GM21526 (cell line): ENCODE data around the gene TSNAXIP1.

Experiments
- ATAC-seq: cut with Tn5 transposase; IDR thresholded peaks from one replicate; pipeline ENCODE4 v1.9.1; 2021; ENCODE audit warnings: moderate library complexity; ENCODE audit not compliant: unreplicated experiment, low FRiP score

The TSNAXIP1 gene

DNA sequence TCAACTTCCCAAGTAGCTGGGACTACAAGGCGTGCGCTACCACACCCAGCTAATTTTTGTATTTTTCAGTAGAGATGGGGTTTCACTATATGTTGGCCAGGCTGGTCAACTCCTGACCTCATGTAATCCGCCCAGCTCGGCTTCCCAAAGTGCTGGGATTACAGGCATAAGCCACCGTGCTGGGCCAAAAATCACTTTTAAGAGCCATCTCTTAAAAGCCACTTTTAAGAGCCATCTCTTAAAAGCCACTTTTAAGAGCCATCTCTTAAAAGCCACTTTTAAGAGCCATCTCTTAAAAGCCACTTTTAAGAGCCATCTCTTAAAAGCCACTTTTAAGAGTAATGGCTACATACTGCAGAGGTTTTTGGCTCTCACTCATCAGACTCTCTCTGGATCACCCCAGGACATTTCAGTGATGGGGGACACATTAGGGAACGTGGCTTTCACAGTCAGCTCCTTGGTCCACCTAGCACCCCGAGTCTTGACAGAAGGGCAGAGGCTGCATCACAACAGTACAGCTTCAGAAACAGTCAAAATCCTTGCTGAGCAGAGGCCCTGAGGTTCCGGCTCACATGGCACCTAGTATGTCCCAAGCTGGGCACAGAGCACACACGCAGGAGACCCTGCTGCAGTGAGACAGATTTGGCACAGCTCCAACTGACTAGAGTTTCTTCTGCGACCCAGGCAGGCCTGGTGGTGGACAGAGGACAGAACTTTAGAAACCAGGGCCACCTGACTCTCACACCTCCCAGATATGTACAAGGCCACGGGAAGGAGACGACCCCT, 23.9 kb upstream of the TSNAXIP1 start:
- ATAC-seq, result no peak

- ATAC-seq, result no peak
Observed at GRCh38 chr16:67783353-67783725, 23.4 kb upstream of the TSNAXIP1 start.

DNA sequence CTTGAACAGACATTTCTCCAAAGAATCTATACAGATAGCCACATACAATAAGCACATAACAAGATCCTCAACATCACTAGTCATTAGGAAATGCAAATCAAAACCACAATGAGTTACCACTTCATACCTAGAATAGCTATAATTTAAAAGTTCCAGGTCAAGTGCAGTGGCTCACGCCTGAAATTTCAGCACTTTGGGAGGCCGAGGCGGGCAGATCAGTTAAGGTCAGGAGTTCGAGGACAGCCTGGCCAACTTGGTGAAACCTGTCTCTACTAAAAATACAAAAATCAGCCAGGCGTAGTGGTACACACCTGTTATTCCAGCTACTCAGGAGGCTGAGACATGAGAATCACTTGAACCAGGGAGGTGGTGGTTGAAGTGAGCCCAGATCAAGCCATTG, 20.2 kb upstream of the TSNAXIP1 start:
- ATAC-seq, result no peak

GRCh38 chr16:67790071-67790470, 16.6 kb upstream of the TSNAXIP1 start:
- ATAC-seq, result no peak

DNA sequence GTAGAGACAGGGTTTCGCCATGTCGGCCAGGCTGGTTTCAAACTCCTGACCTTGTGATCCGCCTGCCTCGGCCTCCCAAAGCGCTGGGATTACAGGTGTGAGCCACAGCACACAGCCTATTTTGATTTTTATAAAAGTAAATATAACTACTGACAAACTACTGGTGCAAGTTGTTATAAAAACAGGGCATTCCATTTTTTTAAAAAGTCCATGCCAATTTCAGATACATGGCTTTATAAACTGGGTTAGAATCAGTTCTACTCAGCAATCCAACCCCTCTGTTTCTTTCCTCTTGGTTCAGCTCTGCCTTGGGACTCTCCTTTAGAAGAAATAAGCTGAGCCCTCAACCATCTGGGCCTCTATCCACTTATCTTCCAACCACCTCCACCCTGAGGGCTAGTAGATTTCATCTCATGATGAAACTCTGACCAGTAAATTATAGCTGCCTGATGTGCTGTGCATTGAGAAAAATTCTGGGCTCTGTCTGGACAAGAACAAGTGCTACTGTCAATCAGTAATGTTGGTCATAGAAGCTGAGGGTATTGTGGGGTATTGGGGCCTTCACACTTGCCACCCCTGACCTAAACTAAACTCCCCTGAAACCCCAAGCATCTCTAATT, 10.5 kb upstream of the TSNAXIP1 start:
- ATAC-seq, result no peak

GRCh38 chr16:67800338-67800926, 6.3 kb upstream of the TSNAXIP1 start:
- ATAC-seq, result no peak

- no peak for ATAC-seq
Observed at GRCh38 chr16:67801241-67801640, 5.4 kb upstream of the TSNAXIP1 start.

DNA sequence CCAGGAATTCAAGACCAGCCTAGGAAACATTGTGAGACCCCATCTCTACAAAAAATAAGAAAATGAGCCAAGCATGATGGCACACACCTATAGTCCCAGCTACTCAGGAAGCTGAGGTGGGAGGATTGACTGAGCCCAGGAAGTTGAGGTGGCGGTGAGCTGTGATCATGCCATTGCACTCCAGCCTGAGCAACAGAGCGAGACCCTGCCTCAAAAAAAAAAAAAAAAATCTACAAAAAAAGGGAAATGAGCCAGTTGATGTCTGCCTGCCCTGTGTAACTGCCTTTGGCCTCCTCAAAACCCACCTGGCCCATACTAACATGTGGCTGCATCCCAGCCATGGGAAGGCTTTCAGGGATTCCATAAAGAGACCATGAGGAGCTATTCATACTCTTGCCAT, 4.8 kb upstream of the TSNAXIP1 start:
- no peak for ATAC-seq

DNA sequence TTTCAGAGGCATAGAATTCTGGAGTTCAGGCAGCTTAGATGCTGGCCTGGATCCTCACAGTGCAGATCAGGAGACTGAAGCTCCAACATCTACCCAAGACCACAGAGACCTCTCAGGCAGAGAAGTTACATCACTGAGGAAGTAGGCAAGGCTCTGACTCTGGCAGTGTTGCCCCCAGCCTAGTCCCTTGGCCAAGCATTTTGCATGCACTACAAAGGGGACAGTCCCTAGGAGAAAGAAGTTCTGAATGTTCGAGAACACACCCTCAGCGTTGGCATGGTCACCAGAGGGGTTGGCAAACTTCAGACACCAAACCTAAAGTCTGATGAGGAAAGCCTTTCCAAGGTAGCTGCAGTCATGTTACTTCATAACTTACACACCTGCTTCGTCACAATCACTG, 2.8 kb upstream of the TSNAXIP1 start:
- ATAC-seq, result no peak

DNA sequence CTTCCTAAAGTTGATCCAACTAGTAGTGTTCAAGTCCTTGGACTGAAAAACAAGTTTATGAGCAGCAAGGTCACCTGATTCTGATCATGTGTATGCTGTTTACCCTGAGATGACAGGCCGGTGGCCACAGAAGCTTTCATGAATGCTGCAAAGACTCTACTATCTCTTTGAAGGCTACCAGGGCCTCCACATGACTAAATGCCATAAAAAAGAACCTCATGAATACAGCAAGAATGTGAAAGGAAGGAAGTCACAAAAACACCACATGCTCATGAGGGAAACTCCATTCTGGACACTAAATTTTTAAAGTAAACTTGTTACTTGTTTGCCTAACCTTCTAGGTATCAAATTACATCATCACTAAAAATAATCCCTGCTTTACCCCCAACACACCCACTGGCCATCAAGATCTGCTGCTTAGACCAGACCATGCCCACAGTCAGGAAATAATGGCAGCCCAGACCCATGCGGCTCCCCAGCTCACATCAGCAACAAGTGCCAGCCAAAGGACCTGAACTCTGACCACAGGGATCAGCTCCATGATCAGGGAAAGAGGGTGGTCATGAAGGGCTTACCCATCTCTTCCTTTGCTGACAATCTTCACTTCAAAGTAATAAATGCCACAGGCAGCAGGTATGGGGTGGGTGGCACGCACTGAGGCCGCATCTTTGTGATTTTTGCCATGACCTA, 1.7 kb upstream of the TSNAXIP1 start:
- ATAC-seq, result no peak

DNA sequence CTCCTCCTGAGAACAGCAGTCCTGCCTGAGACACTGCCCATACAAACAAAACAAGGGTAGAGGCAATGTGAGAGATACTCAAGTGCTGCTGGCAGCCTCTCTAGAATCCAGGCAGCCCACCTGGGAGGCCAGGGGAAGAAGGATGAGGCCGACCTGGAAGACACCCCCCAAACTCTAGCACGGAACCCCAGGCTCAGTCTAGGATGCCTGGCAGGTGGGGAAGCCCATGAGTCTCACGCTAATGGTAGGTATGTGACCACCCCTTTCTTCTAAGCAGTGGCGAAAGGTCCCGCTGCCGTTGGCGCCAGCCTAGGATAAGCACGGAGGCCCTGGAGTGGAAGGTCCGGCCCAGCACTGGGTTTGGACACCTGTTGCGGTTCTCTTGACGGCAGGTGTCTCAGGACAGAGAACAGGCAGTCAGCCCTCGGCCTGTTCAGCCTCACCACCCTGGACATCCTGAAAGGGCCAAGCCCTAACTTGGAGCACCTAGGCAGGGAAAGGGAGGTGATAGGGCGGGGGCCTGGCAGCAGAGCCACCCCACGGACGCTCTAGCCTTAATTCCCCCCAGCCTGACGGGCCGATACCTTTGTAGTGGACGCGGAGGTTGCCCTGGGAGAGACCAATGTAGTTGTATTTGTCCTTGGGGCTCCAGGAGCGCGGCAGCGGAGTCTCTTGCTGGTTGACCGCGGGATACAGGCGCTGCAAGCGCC, 816 bp upstream of the TSNAXIP1 start:
- ATAC-seq, result peak; percentile 4

DNA sequence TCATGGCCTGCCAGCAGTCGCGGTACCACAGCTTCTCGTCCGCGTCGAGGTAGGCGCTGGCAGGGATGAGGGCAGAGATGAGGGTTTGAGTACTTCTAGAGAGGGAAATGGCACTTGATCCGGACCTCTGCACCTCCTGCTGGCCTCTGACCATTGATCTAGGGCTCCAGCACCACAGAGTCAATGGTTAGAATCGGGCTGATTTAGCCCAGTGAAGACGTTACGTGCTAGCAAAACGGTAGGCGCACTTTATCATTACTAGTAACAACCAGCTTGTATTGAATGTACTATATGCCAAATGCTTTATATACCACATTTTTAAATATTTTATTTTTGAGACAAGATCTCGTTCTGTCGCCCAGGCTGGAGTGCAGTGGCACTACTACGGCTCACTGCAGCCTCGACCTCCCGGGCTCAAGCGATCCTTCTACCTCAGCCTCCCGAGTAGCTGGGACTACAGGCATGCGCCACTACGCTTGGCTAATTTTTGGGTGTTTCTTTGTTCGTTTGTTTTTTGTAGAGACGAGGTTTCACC, 526 bp downstream of the TSNAXIP1 start:
- no peak for ATAC-seq

DNA sequence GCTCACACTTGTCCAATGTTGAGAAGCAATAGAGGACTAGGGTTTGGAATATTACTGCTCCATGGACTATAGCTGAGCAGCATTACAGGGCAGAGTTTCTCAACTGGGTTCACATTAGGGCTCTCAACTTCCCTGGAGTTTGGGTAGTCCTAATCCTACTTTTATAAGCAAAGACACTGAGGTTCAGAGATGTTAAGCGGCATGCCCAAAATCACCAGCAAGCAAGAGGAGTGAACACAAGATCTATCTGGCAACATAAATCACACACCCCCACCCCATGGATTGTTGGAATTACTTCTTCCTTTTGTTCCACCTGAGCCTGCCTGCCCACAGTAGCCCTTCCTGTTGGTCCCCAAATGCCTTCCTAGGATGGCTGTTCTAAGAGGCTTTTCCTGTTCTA, 5.2 kb downstream of the TSNAXIP1 start:
- ATAC-seq, result no peak

DNA sequence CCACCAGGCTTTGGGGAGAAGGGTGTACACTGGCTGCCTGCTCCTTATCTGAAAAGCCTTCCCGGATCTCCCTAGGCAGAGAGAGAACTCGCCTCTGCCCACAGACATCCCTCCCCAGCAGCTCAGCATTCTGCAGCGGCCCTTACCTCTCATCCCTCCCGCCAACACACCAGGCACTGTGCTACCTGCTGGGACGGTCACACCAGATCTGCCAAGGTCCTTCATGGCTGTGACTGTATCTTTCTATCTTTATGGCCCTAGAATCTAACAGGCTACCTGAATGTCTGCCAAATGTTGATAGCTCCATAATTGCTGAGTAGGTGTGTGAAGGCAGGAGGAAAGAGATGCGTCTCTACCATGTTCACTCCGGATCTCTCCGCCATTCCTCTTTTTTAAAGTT, 7.9 kb downstream of the TSNAXIP1 start:
- no peak for ATAC-seq

DNA sequence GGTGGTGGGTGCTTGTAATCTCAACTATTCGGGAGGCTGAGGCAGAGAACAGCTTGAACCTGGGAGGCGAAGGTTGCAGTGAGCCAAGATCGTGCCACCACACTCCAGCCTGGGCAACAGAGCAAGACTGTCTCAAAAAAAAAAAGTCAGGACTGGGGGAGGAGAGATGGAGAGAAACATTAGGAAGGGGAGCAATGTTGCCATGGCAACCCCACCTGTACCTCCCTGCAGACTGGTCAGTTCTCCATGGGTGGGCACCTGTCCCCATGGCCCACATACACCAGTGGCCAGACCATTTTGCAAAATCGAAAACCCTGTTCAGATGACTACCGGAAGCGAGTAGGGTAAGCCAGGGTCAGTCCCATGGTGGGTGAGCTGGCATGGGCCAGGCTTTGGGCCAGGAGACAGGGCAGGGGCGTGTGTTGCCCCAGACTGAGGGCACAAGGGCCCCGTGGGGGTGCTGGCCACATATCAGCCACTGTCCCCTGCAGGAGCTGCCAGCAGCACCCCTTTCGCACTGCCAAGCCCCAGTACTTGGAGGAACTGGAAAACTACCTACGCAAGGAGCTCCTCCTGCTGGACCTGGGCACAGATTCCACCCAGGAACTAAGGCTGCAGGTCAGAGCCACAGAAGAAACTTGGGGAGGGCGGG, 14.0 kb downstream of the TSNAXIP1 start:
- ATAC-seq, result no peak

DNA sequence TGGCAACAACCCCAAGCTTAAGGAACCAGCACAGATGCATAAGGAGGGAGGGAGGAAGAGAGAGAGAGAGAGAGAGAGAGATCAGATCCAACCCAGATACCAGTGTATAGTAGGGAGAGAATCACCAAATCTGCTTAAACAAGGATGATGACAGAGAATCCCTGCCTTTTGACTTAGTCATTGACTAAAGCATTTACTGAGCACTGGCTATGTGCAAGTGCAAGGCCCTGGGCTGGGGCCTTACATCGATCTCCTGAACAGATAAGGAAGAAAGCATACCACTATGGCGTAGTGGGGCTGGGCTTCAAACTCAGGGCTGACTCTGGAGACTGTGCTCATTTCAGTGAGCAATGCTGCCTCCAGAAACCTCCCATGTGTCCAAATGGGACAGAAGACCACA, 15.8 kb downstream of the TSNAXIP1 start:
- no peak for ATAC-seq

DNA sequence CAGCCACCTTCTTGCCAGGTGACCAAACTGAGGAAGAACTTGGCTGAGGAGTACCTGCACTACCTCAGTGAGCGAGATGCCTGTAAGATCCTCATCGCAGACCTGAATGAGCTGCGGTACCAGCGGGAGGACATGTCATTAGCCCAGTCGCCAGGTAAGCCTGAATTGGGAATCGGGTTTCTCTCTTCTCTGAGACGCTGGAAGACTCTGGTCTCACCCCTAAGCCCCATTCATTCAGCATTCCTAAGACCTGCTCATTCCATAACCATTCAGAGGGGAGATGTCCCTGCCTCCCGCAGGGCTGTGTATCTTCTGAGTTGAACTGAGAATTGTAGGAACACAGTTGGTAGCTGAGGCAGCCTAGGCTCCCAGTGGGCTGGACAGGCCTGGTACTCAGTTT, 18.4 kb downstream of the TSNAXIP1 start:
- ATAC-seq, result no peak

DNA sequence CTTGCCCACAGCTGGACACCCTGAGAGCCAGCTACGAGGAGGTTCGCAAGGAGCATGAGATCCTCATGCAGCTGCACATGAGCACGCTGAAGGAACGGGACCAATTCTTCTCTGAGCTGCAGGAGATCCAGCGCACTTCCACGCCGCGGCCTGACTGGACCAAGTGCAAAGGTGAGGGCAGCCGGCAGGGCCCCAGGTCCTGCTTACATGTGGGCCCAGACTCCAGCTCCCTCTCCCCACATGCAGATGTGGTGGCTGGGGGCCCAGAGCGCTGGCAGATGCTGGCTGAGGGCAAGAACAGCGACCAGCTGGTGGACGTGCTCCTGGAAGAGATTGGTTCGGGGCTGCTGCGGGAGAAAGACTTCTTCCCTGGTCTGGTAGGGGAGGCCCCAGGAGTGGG, 19.2 kb downstream of the TSNAXIP1 start:
- ATAC-seq, result no peak

- ATAC-seq, result no peak
Observed at GRCh38 chr16:67828651-67829050, 22.0 kb downstream of the TSNAXIP1 start.

GRCh38 chr16:67833030-67833414, 26.3 kb downstream of the TSNAXIP1 start:
- ATAC-seq, result no peak
